K562 (cell line): ENCODE results near the gene PLA2G2C. TPM values are rescaled to one million over a fixed set of nuclear protein-coding genes. Genes with fewer than 3 reads are reported as not detected.

Experiments
- CEBPG ChIP-seq, 3 experiments: fragments of 200-800 bp in 1 of 3; sonication (Bioruptor generic) in 1 of 3; sonication (generic) in 1 of 3; formaldehyde crosslinking in 1 of 3; IDR thresholded peaks in 2 of 3; conservative IDR thresholded peaks in 1 of 3; 2 replicates each; pipeline versions ENCODE4 v1.6.1 to v1.8.0; 2016 to 2022; ENCODE audit warnings: missing compliant biosample characterization in 2 of 3, missing genetic modification characterization in 2 of 3, mild to moderate bottlenecking in 1 of 3, missing genetic modification reagents in 1 of 3
- GABPB1 ChIP-seq: sonication (generic); formaldehyde crosslinking; IDR thresholded peaks from 2 replicates; pipeline ENCODE4 v1.8.0; 2022; ENCODE audit warnings: mild to moderate bottlenecking, missing genetic modification reagents
- HMG20A ChIP-seq: fragments of 450-650 bp; formaldehyde crosslinking; conservative IDR thresholded peaks from 2 replicates; pipeline ENCODE4 v1.4.0; 2020; ENCODE audit warnings: mild to moderate bottlenecking, mixed read lengths
- KDM2B ChIP-seq: fragments of 250-450 bp; sonication (Bioruptor Pico); IDR thresholded peaks from 2 replicates; pipeline ENCODE4 v1.8.0; 2021; ENCODE audit warnings: mild to moderate bottlenecking, moderate library complexity
- MAFF ChIP-seq: IDR thresholded peaks from 2 replicates; pipeline ENCODE4 v1.6.1; 2012; ENCODE audit warnings: low read length, improper control_type of control experiment
- POLR2AphosphoS5 ChIP-seq: IDR thresholded peaks from 2 replicates; pipeline ENCODE4 v1.6.1; 2011; ENCODE audit warnings: mild to moderate bottlenecking, low read depth, low read length, moderate library complexity; ENCODE audit not compliant: control insufficient read depth, insufficient read depth
- RFX1 ChIP-seq: fragments of 450-650 bp; IDR thresholded peaks from 2 replicates; pipeline ENCODE4 v1.6.1; 2016; ENCODE audit warnings: mild to moderate bottlenecking, moderate library complexity
- SAP30 ChIP-seq: fragments of 200-600 bp; sonication (generic); IDR thresholded peaks from 2 replicates; pipeline ENCODE4 v1.6.1; 2012; ENCODE audit warnings: borderline replicate concordance, low read depth, mild to moderate bottlenecking, moderate library complexity, low read length, control low read depth, inconsistent platforms; ENCODE audit not compliant: insufficient read depth, poor library complexity, severe bottlenecking
- SMAD1 ChIP-seq: fragments of 150-350 bp; IDR thresholded peaks from 2 replicates; pipeline ENCODE4 v1.6.1; 2014; ENCODE audit warnings: low read length, low read depth; ENCODE audit not compliant: partially characterized antibody
- SRF ChIP-seq, 2 experiments: fragments of 250-450, 450-650 bp in 1 of 2; sonication (Bioruptor Pico) in 1 of 2; sonication (generic) in 1 of 2; formaldehyde crosslinking; IDR thresholded peaks; 2 replicates each; pipeline versions ENCODE4 v1.5.0 to v1.5.1; 2020 to 2022; ENCODE audit warnings: mild to moderate bottlenecking in 1 of 2, missing genetic modification reagents in 1 of 2
- TGIF2 ChIP-seq: sonication (generic); formaldehyde crosslinking; IDR thresholded peaks from 2 replicates; pipeline ENCODE4 v1.8.1; 2022; ENCODE audit warnings: mild to moderate bottlenecking, missing genetic modification reagents, moderate library complexity
- ZSCAN32 ChIP-seq: fragments of 450-650 bp; formaldehyde crosslinking; IDR thresholded peaks from 2 replicates; pipeline ENCODE4 v1.4.0; 2020; ENCODE audit warnings: mild to moderate bottlenecking, moderate library complexity
- polyA plus RNA-seq, 8 experiments: library from polyadenylated mRNA; depleted of rRNA in 4 of 8; stranded (reverse) in 5 of 8; unstranded in 3 of 8; fragments of >200 nt; fragmentation: Nextera tagmentation in 2 of 8; fragmentation: Illumina TruSeq in 1 of 8; extraction: Ambion mirVana in 2 of 8; extraction: Trizol in 1 of 8; gene quantifications; 2 replicates each; pipeline versions ENCODE4 v1.2.1 to v1.2.3, GENCODE V29; 2011 to 2014; ENCODE audit warnings: inconsistent platforms in 1 of 8, missing spikeins in 1 of 8
- total RNA-seq, 7 experiments: library from RNA; depleted of rRNA in 6 of 7; stranded (reverse); fragments of >200 nt in 6 of 7; fragmentation: Illumina TruSeq in 2 of 7; extraction: Trizol in 2 of 7; gene quantifications; 2 replicates each; pipeline versions ENCODE4 v1.2.1 to v1.2.3, GENCODE V29; 2011 to 2021; ENCODE audit warnings: low replicate concordance in 1 of 7
- TF ChIP-seq, protein P1 (sequence below): fragments of 150-350 bp; conservative IDR thresholded peaks from 2 replicates; pipeline ENCODE4 v1.6.1; 2014; ENCODE audit warnings: low read length
- TF ChIP-seq, protein P2 (sequence below): fragments of 200-800 bp; sonication (Bioruptor generic); IDR thresholded peaks from 2 replicates; pipeline ENCODE4 v1.6.1; 2017; ENCODE audit warnings: missing genetic modification characterization, missing compliant biosample characterization
- TF ChIP-seq, protein P3 (sequence below): fragments of 450-650 bp; formaldehyde crosslinking; IDR thresholded peaks from 2 replicates; pipeline ENCODE4 v1.4.0; 2022; ENCODE audit warnings: missing genetic modification characterization
- TF ChIP-seq, protein P4 (sequence below): fragments of 250-450 bp; sonication (Bioruptor Pico); IDR thresholded peaks from 2 replicates; pipeline ENCODE4 v1.8.0; 2021; ENCODE audit warnings: borderline replicate concordance, mild to moderate bottlenecking, moderate library complexity; ENCODE audit not compliant: poor library complexity, severe bottlenecking
- TF ChIP-seq, protein P5 (sequence below): fragments of 200-800 bp; sonication (Bioruptor generic); IDR thresholded peaks from 2 replicates; pipeline ENCODE4 v1.6.1; 2017; ENCODE audit warnings: missing genetic modification characterization, missing compliant biosample characterization

Gene PLA2G2C
- total and polyA plus RNA-seq, 9 of the 15 experiments (the other 6 are each of a cell fraction or from before 2014, with no cell fraction given): 0.14 to 0.49 (median 0.21) TPM

DNA sequence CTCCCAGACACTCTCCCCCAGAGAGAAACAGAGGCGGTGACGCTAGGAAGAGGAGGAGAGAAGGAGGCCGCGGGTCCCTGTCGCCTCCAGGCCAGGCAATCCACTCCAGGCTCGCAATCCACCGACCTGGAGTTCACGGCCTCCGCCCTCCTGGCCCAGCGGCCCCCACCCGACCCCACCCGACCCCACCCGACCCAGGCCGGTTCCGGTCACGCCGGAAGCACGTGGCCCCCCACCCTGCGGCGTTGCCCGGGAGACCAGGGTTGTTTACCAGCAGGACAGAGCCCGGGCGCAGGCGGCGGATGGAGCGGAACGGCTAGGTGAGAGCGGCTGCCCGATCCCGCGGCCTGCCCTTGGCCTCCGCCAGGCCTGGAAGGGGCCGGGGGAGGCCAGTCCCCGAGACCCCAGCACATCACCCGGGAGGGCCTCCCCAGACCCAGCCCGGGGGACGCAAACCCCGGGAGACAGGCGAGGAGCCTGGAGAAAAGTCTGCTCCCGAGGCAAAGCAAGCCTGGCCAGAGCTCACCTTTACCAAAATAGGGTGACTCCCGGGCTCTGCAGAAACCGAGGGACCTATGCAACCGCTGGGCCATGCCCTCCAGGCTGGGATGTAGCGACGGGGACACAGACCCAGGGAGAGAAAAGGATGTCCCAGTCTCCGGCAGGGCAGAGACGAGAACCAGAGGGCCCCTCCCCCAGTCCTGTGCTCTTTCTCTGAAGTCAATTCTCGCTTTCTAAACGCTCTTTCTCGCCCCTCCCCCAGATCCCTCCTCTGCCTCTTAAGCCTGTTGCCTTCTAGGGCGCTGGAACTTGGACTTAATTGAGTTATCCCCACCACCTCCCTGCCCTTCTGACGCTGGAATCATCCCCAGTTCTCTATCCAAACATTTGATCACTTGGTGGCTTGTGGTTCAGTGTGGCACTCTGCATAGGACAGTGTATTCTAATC is at the start of gene PLA2G2C, which contains the start of gene UBXN10 (continued):
- TF ChIP-seq, protein P1, sequence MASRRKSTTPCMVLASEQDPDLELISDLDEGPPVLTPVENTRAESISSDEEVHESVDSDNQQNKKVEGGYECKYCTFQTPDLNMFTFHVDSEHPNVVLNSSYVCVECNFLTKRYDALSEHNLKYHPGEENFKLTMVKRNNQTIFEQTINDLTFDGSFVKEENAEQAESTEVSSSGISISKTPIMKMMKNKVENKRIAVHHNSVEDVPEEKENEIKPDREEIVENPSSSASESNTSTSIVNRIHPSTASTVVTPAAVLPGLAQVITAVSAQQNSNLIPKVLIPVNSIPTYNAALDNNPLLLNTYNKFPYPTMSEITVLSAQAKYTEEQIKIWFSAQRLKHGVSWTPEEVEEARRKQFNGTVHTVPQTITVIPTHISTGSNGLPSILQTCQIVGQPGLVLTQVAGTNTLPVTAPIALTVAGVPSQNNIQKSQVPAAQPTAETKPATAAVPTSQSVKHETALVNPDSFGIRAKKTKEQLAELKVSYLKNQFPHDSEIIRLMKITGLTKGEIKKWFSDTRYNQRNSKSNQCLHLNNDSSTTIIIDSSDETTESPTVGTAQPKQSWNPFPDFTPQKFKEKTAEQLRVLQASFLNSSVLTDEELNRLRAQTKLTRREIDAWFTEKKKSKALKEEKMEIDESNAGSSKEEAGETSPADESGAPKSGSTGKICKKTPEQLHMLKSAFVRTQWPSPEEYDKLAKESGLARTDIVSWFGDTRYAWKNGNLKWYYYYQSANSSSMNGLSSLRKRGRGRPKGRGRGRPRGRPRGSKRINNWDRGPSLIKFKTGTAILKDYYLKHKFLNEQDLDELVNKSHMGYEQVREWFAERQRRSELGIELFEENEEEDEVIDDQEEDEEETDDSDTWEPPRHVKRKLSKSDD: no peak
- TF ChIP-seq RFX1 (peak; percentile 90), CEBPG (CRISPR knock-in tag; IDR thresholded peaks at IDR 0.05) (peak; percentile 28; the same call in 1 of the 2 replicates), CEBPG (tag; conservative IDR thresholded peaks at IDR 0.05 in 1 of 2, IDR thresholded peaks at IDR 0.05 in 1 of 2) (no peak), GABPB1 (CRISPR knock-in tag) (peak; percentile 78; the same call in 1 of the 2 replicates), TGIF2 (CRISPR knock-in tag) (0 out of 2 replicates have a peak, but pooled peaks have one; percentile 63), SAP30 (peak; percentile 96), HMG20A (no peak), SMAD1 (peak; percentile 40), MAFF (no peak), POLR2AphosphoS5 (peak; percentile 60; the same call in 1 of the 2 replicates), ZSCAN32 (CRISPR knock-in tag) (no peak), SRF (CRISPR knock-in tag; IDR thresholded peaks at IDR 0.05) (peak in 1 of 2 experiments; percentile 44; a peak in 1 of 4 replicates), KDM2B (CRISPR knock-in tag) (no peak)
- TF ChIP-seq, protein P2, sequence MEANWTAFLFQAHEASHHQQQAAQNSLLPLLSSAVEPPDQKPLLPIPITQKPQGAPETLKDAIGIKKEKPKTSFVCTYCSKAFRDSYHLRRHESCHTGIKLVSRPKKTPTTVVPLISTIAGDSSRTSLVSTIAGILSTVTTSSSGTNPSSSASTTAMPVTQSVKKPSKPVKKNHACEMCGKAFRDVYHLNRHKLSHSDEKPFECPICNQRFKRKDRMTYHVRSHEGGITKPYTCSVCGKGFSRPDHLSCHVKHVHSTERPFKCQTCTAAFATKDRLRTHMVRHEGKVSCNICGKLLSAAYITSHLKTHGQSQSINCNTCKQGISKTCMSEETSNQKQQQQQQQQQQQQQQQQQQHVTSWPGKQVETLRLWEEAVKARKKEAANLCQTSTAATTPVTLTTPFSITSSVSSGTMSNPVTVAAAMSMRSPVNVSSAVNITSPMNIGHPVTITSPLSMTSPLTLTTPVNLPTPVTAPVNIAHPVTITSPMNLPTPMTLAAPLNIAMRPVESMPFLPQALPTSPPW (CRISPR knock-in tag): peak; percentile 97
- TF ChIP-seq, protein P3, sequence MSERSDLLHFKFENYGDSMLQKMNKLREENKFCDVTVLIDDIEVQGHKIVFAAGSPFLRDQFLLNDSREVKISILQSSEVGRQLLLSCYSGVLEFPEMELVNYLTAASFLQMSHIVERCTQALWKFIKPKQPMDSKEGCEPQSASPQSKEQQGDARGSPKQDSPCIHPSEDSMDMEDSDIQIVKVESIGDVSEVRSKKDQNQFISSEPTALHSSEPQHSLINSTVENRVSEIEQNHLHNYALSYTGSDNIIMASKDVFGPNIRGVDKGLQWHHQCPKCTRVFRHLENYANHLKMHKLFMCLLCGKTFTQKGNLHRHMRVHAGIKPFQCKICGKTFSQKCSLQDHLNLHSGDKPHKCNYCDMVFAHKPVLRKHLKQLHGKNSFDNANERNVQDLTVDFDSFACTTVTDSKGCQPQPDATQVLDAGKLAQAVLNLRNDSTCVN (CRISPR knock-in tag): peak; percentile 52; the same call in 1 of the 2 replicates
- TF ChIP-seq, protein P4, sequence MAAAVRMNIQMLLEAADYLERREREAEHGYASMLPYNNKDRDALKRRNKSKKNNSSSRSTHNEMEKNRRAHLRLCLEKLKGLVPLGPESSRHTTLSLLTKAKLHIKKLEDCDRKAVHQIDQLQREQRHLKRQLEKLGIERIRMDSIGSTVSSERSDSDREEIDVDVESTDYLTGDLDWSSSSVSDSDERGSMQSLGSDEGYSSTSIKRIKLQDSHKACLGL (CRISPR knock-in tag): peak; percentile 56
- TF ChIP-seq, protein P5, sequence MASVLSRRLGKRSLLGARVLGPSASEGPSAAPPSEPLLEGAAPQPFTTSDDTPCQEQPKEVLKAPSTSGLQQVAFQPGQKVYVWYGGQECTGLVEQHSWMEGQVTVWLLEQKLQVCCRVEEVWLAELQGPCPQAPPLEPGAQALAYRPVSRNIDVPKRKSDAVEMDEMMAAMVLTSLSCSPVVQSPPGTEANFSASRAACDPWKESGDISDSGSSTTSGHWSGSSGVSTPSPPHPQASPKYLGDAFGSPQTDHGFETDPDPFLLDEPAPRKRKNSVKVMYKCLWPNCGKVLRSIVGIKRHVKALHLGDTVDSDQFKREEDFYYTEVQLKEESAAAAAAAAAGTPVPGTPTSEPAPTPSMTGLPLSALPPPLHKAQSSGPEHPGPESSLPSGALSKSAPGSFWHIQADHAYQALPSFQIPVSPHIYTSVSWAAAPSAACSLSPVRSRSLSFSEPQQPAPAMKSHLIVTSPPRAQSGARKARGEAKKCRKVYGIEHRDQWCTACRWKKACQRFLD: peak; percentile 70
